GM23338 (cell line): Measurements from ENCODE around the gene SULF2.

Experiments used
- CTCF ChIP-seq, 2 experiments: fragments of 200-600 bp in 1 of 2; sonication (generic) in 1 of 2; conservative IDR thresholded peaks; 2 replicates each; pipeline versions ENCODE4 v1.5.1 to v1.6.1; 2016 to 2017; ENCODE audit warnings: antibody characterized with exemption in 2 of 2, low read depth in 2 of 2, mild to moderate bottlenecking in 2 of 2, moderate library complexity in 1 of 2
- EZH2 ChIP-seq: fragments of 200-600 bp; sonication (generic); IDR thresholded peaks from one replicate; pipeline ENCODE4 v1.8.0; 2017; ENCODE audit warnings: antibody characterized with exemption, mild to moderate bottlenecking, low read depth; ENCODE audit not compliant: unreplicated experiment

- TF ChIP-seq EZH2 (no peak), CTCF (conservative IDR thresholded peaks at IDR 0.05; ENCODE audit: low read depth in 2 of 2) (no peak)
These were observed 37.2 kb downstream of the SULF2 start for GRCh38 chr20:47748069-47748468.
